ENCODE results near the gene TAB3.
"Not testable (repeated sequence)": the region's sequence is repeated elsewhere in the genome, so short reads cannot be mapped to it uniquely, and the experiment has no call there.

TAB3 gene

GRCh38 chrX:30799327-30799726 lies 89.7 kb downstream of the TAB3 start:
- H3K4me2 ChIP-seq (ENCODE audit: low read depth, low read length) = no peak overlapping the region
- TF ChIP-seq EZH2 (optimal IDR thresholded peaks at IDR 0.05; ENCODE audit: low read depth, low read length) = no peak
- no peak for TF ChIP-seq CTCF (IDR thresholded peaks at IDR 0.05; ENCODE audit: low read length)
- TF ChIP-seq EZH2phosphoT487 (IDR thresholded peaks at IDR 0.05; ENCODE audit: low read length) = no peak

GRCh38 chrX:30798810-30799209 lies 90.2 kb downstream of the TAB3 start:
- no peaks in the 10 kb centered on the region for H3K27me3 ChIP-seq (replicated peaks; ENCODE audit: insufficient read depth, low read length)
- DNase-seq = no peak
- no peak overlapping the region for H3K9ac ChIP-seq (ENCODE audit: low read length)
- H3K4me3 ChIP-seq (ENCODE audit: low read length) = no peak overlapping the region
- H3K9me2 ChIP-seq (replicated peaks; ENCODE audit: insufficient read depth, low read length) = no peaks in the 10 kb centered on the region
- no peaks in the 10 kb centered on the region for H4K20me1 ChIP-seq (ENCODE audit: insufficient read depth, low read length)
- no peaks in the 10 kb centered on the region for H3K9me3 ChIP-seq (replicated peaks; ENCODE audit: insufficient read depth, low read length)
- no peaks in the 10 kb centered on the region for H3K4me1 ChIP-seq (ENCODE audit: low read length)
- H3K27ac ChIP-seq (ENCODE audit: low read length) = no peak overlapping the region
- H2AFZ ChIP-seq (ENCODE audit: low read length) = no peak overlapping the region
- no peaks in the 10 kb centered on the region for H3F3A ChIP-seq (ENCODE audit: insufficient read depth, low read length)
- no peaks in the 10 kb centered on the region for H3K79me2 ChIP-seq (ENCODE audit: low read length)
- TF ChIP-seq EZH2 (optimal IDR thresholded peaks at IDR 0.05; ENCODE audit: low read depth, low read length) (no peak), CTCF (IDR thresholded peaks at IDR 0.05; ENCODE audit: low read length) (no peak), EZH2phosphoT487 (IDR thresholded peaks at IDR 0.05; ENCODE audit: low read length) (no peak)
- no peaks in the 10 kb centered on the region for H3K36me3 ChIP-seq (replicated peaks; ENCODE audit: insufficient read depth, low read length)
- H3K4me2 ChIP-seq (ENCODE audit: low read depth, low read length) = no peak overlapping the region

More at GRCh38 chrX:30799327-30799726, 89.7 kb downstream of the TAB3 start:
- Histone ChIP-seq H3K9ac (ENCODE audit: low read length) (no peak overlapping the region), H4K20me1 (ENCODE audit: insufficient read depth, low read length) (no peaks in the 10 kb centered on the region), H3K79me2 (ENCODE audit: low read length) (no peaks in the 10 kb centered on the region), H3K4me1 (ENCODE audit: low read length) (no peaks in the 10 kb centered on the region), H3K27ac (ENCODE audit: low read length) (no peak overlapping the region), H3K36me3 (replicated peaks; ENCODE audit: insufficient read depth, low read length) (no peaks in the 10 kb centered on the region), H3K9me2 (replicated peaks; ENCODE audit: insufficient read depth, low read length) (no peaks in the 10 kb centered on the region), H3K27me3 (replicated peaks; ENCODE audit: insufficient read depth, low read length) (no peaks in the 10 kb centered on the region), H3K4me3 (ENCODE audit: low read length) (no peak overlapping the region), H2AFZ (ENCODE audit: low read length) (no peak overlapping the region), H3F3A (ENCODE audit: insufficient read depth, low read length) (no peaks in the 10 kb centered on the region), H3K9me3 (replicated peaks; ENCODE audit: insufficient read depth, low read length) (no peaks in the 10 kb centered on the region)
- DNase-seq = no peak

- H3K4me2 ChIP-seq (ENCODE audit: low read depth, low read length); H3K79me2 ChIP-seq (ENCODE audit: low read length); H4K20me1 ChIP-seq (ENCODE audit: insufficient read depth, low read length); H3K9ac ChIP-seq (ENCODE audit: low read length); H3K4me1 ChIP-seq (ENCODE audit: low read length); H3K36me3 ChIP-seq (replicated peaks; ENCODE audit: insufficient read depth, low read length); H3K9me2 ChIP-seq (replicated peaks; ENCODE audit: insufficient read depth, low read length); H3K4me3 ChIP-seq (ENCODE audit: low read length); H2AFZ ChIP-seq (ENCODE audit: low read length); H3K27ac ChIP-seq (ENCODE audit: low read length); H3F3A ChIP-seq (ENCODE audit: insufficient read depth, low read length); DNase-seq; H3K9me3 ChIP-seq (replicated peaks; ENCODE audit: insufficient read depth, low read length); H3K27me3 ChIP-seq (replicated peaks; ENCODE audit: insufficient read depth, low read length): not testable (repeated sequence)
These were observed 91.8 kb downstream of the TAB3 start for GRCh38 chrX:30797301-30797700.

DNA sequence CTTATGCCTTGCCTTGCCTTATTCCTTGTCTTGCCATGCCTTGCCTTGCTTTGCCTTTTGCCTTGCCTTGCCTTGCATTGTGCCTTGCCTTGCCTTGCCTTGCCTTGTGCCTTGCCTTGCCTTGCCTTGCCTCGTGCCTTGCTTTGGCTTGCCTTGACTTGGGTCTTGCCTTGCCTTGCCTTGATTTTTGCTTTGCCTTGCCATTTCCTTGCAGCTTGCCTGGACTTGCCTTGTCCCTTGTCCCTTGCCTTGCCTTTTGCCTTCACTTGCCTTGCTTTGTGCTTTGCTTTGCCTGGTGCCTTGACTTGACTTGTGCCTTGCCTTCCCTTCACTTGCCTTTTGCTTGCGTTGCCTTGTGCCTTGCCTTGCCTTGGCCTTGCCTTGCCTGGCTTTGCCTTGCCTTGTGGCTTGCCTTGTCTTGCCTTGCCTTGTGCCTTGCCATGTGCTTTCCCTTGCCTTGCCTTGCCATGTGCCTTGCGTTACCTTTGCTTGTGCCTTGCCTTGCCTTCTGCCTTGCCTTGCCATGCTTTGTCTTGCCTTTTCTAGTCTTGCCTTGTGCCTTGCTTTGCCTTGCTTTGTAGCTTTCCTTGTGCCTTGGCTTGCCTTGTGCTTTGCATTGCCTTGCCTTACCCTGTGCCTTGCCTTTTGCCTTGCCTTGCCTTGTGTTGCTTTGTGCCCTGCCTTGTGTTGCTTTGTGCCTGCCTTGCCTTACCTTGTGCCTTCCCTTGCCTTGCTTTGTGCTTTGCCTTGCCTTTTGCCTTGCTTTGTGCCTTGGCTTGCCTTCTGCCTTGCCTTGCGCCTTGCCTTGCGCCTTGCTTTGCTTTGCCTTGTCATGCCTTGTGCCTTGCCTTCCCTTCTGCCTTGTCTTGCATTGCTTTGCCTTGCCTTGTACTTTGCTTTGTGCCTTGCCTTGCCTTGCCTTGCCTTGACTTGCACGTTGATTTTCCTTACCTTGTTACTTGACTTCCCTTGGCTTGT lies 92.8 kb downstream of the TAB3 start:
- Histone ChIP-seq H3K9me3 (replicated peaks; ENCODE audit: insufficient read depth, low read length) (no peaks in the 10 kb centered on the region), H3K27me3 (replicated peaks; ENCODE audit: insufficient read depth, low read length) (no peaks in the 10 kb centered on the region)
- TF ChIP-seq EZH2phosphoT487 (IDR thresholded peaks at IDR 0.05; ENCODE audit: low read length) = no peak
- TF ChIP-seq EZH2 (optimal IDR thresholded peaks at IDR 0.05; ENCODE audit: low read depth, low read length) = no peak
- TF ChIP-seq CTCF (IDR thresholded peaks at IDR 0.05; ENCODE audit: low read length) = no peak

More for the DNA sequence above, 92.8 kb downstream of the TAB3 start:
- H3K4me3 ChIP-seq (ENCODE audit: low read length) = no peak overlapping the region
- H3K36me3 ChIP-seq (replicated peaks; ENCODE audit: insufficient read depth, low read length) = no peaks in the 10 kb centered on the region
- no peaks in the 10 kb centered on the region for H3K9me2 ChIP-seq (replicated peaks; ENCODE audit: insufficient read depth, low read length)
- no peaks in the 10 kb centered on the region for H4K20me1 ChIP-seq (ENCODE audit: insufficient read depth, low read length)
- DNase-seq = no peak
- H3K4me1 ChIP-seq (ENCODE audit: low read length) = no peaks in the 10 kb centered on the region
- no peak overlapping the region for H3K9ac ChIP-seq (ENCODE audit: low read length)
- no peak overlapping the region for H3K4me2 ChIP-seq (ENCODE audit: low read depth, low read length)
- H2AFZ ChIP-seq (ENCODE audit: low read length) = no peak overlapping the region
- no peaks in the 10 kb centered on the region for H3F3A ChIP-seq (ENCODE audit: insufficient read depth, low read length)
- no peak overlapping the region for H3K27ac ChIP-seq (ENCODE audit: low read length)
- no peaks in the 10 kb centered on the region for H3K79me2 ChIP-seq (ENCODE audit: low read length)
